Central memory CD8-positive, alpha-beta T cell (primary cell): ENCODE data around the gene S100A12.

Experiments
- ATAC-seq: fragments of 150-1000 bp; cut with Tn5 transposase; replicated peaks from 2 replicates; pipeline ENCODE4 v1.10.0; 2022; ENCODE audit warnings: mild to moderate bottlenecking, moderate FRiP score, moderate number of reproducible peaks; ENCODE audit not compliant: poor library complexity, severe bottlenecking; ENCODE audit errors: extremely low read depth
- DNase-seq, 2 donors: peaks; one replicate each; pipeline ENCODE4 v3.0.0; 2021; ENCODE audit warnings: low spot score in 2 of 2
- H3K27ac Mint-ChIP-seq: one replicate; pipeline ENCODE4 v1.8.0; 2022; ENCODE audit warnings: low read depth, mild to moderate bottlenecking, moderate library complexity, mixed read lengths
- H3K27me3 Mint-ChIP-seq: one replicate; pipeline ENCODE4 v1.8.0; 2022; ENCODE audit warnings: mixed read lengths
- H3K36me3 Mint-ChIP-seq: one replicate; pipeline ENCODE4 v1.8.0; 2022; ENCODE audit warnings: mild to moderate bottlenecking, moderate library complexity, mixed read lengths; ENCODE audit not compliant: insufficient read depth
- H3K4me1 Mint-ChIP-seq: one replicate; pipeline ENCODE4 v1.8.0; 2022; ENCODE audit warnings: mixed read lengths
- H3K4me3 Mint-ChIP-seq: one replicate; pipeline ENCODE4 v1.8.0; 2022; ENCODE audit warnings: mild to moderate bottlenecking, moderate library complexity, mixed read lengths
- H3K9me3 Mint-ChIP-seq: one replicate; pipeline ENCODE4 v1.8.0; 2022; ENCODE audit warnings: mixed read lengths

Gene S100A12

GRCh38 chr1:153342178-153342577, 33.2 kb downstream of the S100A12 start:
- no peak for DNase-seq
- Mint-ChIP-seq H3K4me1 (peaks cover 26% of the 10 kb centered on the region), H3K4me3 (no peak overlapping the region), H3K27ac (no peak overlapping the region), H3K9me3 (no peaks in the 10 kb centered on the region), H3K27me3 (peaks cover 86% of the 10 kb centered on the region), H3K36me3 (no peaks in the 10 kb centered on the region)
- ATAC-seq: no peak

- H3K9me3 Mint-ChIP-seq: no peaks in the 10 kb centered on the region
- H3K27me3 Mint-ChIP-seq: peaks cover 80% of the 10 kb centered on the region
- H3K36me3 Mint-ChIP-seq: no peaks in the 10 kb centered on the region
- peak in 1 of 2 donors; percentile 5 for DNase-seq
- H3K27ac Mint-ChIP-seq: no peak overlapping the region
- H3K4me3 Mint-ChIP-seq: no peak overlapping the region
- ATAC-seq: no peak
- H3K4me1 Mint-ChIP-seq: peaks cover 23% of the 10 kb centered on the region
These were observed 33.9 kb downstream of the S100A12 start for GRCh38 chr1:153341431-153341934.

- H3K4me3 Mint-ChIP-seq: no peak overlapping the region
- H3K36me3 Mint-ChIP-seq: no peaks in the 10 kb centered on the region
- DNase-seq (peak in 1 of 2 donors; percentile 8), ATAC-seq (no peak)
- peaks cover 68% of the 10 kb centered on the region for H3K27me3 Mint-ChIP-seq
- H3K27ac Mint-ChIP-seq: no peak overlapping the region
- H3K9me3 Mint-ChIP-seq: no peaks in the 10 kb centered on the region
- peaks cover 12% of the 10 kb centered on the region for H3K4me1 Mint-ChIP-seq
These were observed 35.1 kb downstream of the S100A12 start for GRCh38 chr1:153340356-153340755.

- DNase-seq: peak in 1 of 2 donors; percentile 7
- no peaks in the 10 kb centered on the region for H3K36me3 Mint-ChIP-seq
- H3K4me3 Mint-ChIP-seq: no peak overlapping the region
- peaks cover 10% of the 10 kb centered on the region for H3K4me1 Mint-ChIP-seq
- no peaks in the 10 kb centered on the region for H3K9me3 Mint-ChIP-seq
- ATAC-seq: no peak
- H3K27ac Mint-ChIP-seq: no peak overlapping the region
- peaks cover 63% of the 10 kb centered on the region for H3K27me3 Mint-ChIP-seq
These were observed 35.6 kb downstream of the S100A12 start for GRCh38 chr1:153339802-153340201.

- Mint-ChIP-seq H3K9me3 (no peaks in the 10 kb centered on the region), H3K27me3 (peaks cover 54% of the 10 kb centered on the region)
These were observed 37.2 kb downstream of the S100A12 start for GRCh38 chr1:153337980-153338853.

GRCh38 chr1:153336650-153337049, 38.8 kb downstream of the S100A12 start:
- H3K27me3 Mint-ChIP-seq: peaks cover 47% of the 10 kb centered on the region
- H3K27ac Mint-ChIP-seq: no peak overlapping the region
- no peaks in the 10 kb centered on the region for H3K36me3 Mint-ChIP-seq
- no peak overlapping the region for H3K4me3 Mint-ChIP-seq
- DNase-seq (no peak), ATAC-seq (no peak)
- H3K9me3 Mint-ChIP-seq: no peaks in the 10 kb centered on the region
- peaks cover 4% of the 10 kb centered on the region for H3K4me1 Mint-ChIP-seq

More at GRCh38 chr1:153337980-153338853, 37.2 kb downstream of the S100A12 start:
- ATAC-seq (no peak), DNase-seq (no peak)
- no peaks in the 10 kb centered on the region for H3K36me3 Mint-ChIP-seq
- H3K4me3 Mint-ChIP-seq: no peak overlapping the region
- H3K27ac Mint-ChIP-seq: no peak overlapping the region
- peaks cover 4% of the 10 kb centered on the region for H3K4me1 Mint-ChIP-seq

- Mint-ChIP-seq H3K27ac (no peak overlapping the region), H3K4me1 (no peaks in the 10 kb centered on the region), H3K4me3 (no peak overlapping the region), H3K36me3 (no peaks in the 10 kb centered on the region), H3K27me3 (peaks cover 52% of the 10 kb centered on the region), H3K9me3 (peaks cover 6% of the 10 kb centered on the region)
- DNase-seq (no peak), ATAC-seq (no peak)
These were observed 41.5 kb downstream of the S100A12 start for GRCh38 chr1:153333902-153334301.

- Mint-ChIP-seq H3K36me3 (no peaks in the 10 kb centered on the region), H3K27ac (no peak overlapping the region), H3K27me3 (peaks cover 66% of the 10 kb centered on the region), H3K4me3 (no peak overlapping the region), H3K9me3 (peaks cover 18% of the 10 kb centered on the region), H3K4me1 (no peaks in the 10 kb centered on the region)
- DNase-seq: no peak
- ATAC-seq: no peak
These were observed 50.5 kb downstream of the S100A12 start for GRCh38 chr1:153324912-153325311.
